ENCODE measurements around the gene GRID1.

GRID1 gene

GRCh38 chr10:85557706-85558105, 808.9 kb downstream of the GRID1 start:
- Mint-ChIP-seq H3K36me3 (ENCODE audit: low read depth) (no peaks in the 10 kb centered on the region), H3K27ac (no peak overlapping the region), H3K4me3 (no peak overlapping the region), H3K27me3 (no peaks in the 10 kb centered on the region), H3K9me3 (no peaks in the 10 kb centered on the region), H3K4me1 (ENCODE audit: low read depth) (no peaks in the 10 kb centered on the region)
- intact Hi-C loops (cut with micrococcal nuclease) = no loop called here

GRCh38 chr10:85557077-85557476, 809.5 kb downstream of the GRID1 start:
- H3K36me3 Mint-ChIP-seq (ENCODE audit: low read depth) = no peaks in the 10 kb centered on the region
- no peaks in the 10 kb centered on the region for H3K27me3 Mint-ChIP-seq
- intact Hi-C loops (cut with micrococcal nuclease) = no loop called here
- no peaks in the 10 kb centered on the region for H3K9me3 Mint-ChIP-seq
- no peak overlapping the region for H3K4me3 Mint-ChIP-seq
- H3K4me1 Mint-ChIP-seq (ENCODE audit: low read depth) = no peaks in the 10 kb centered on the region
- no peak overlapping the region for H3K27ac Mint-ChIP-seq

Data from dendritic cell treated with granulocyte-macrophage colony-stimulating factor and Interleukin-4, amounts not matched to agents 40 ng/mL and 50 ng/mL, for 4 days (primary cell).